Activated naive CD8-positive, alpha-beta T cell treated with anti-CD3 and anti-CD28 coated beads for 36 hours (primary cell): Measurements from ENCODE around the gene FOXRED2. TPM values are rescaled to one million over a fixed set of nuclear protein-coding genes. Genes with fewer than 3 reads are reported as not detected.
A peak's percentile ranks its signal among the peaks of the same experiment; 100 is the strongest.
"Not testable (repeated sequence)": the region's sequence is repeated elsewhere in the genome, so short reads cannot be mapped to it uniquely, and the experiment has no call there.

Experiments
- DNase-seq: peaks from one replicate; pipeline ENCODE4 v3.0.0; 2021
- H3K27ac Mint-ChIP-seq: one replicate; pipeline ENCODE4 v1.8.0; 2022; ENCODE audit warnings: mild to moderate bottlenecking, moderate library complexity, mixed read lengths
- H3K27me3 Mint-ChIP-seq: one replicate; pipeline ENCODE4 v1.8.0; 2022; ENCODE audit warnings: mild to moderate bottlenecking, mixed read lengths
- H3K36me3 Mint-ChIP-seq: one replicate; pipeline ENCODE4 v1.8.0; 2021; ENCODE audit warnings: mild to moderate bottlenecking, mixed read lengths
- H3K4me1 Mint-ChIP-seq: one replicate; pipeline ENCODE4 v1.8.0; 2021; ENCODE audit warnings: mixed read lengths
- H3K4me3 Mint-ChIP-seq: one replicate; pipeline ENCODE4 v1.8.0; 2022; ENCODE audit warnings: mild to moderate bottlenecking, moderate library complexity, mixed read lengths
- H3K9me3 Mint-ChIP-seq: one replicate; pipeline ENCODE4 v1.8.0; 2022; ENCODE audit warnings: mixed read lengths
- total RNA-seq, 2 experiments: library from RNA; stranded (reverse); gene quantifications; one replicate each; pipeline ENCODE4 v1.2.3, GENCODE V29; 2021

FOXRED2 gene
- total RNA-seq, 2 experiments from 2014 or later, result 26.0 to 28.4 TPM

- Mint-ChIP-seq H3K9me3 (no peaks in the 10 kb centered on the region), H3K27me3 (no peaks in the 10 kb centered on the region), H3K36me3 (peaks cover 12% of the 10 kb centered on the region), H3K4me3 (no peak overlapping the region), H3K4me1 (no peaks in the 10 kb centered on the region), H3K27ac (no peak overlapping the region)
- DNase-seq, result no peak
Measured at GRCh38 chr22:36532466-36532865, 25.6 kb upstream of the FOXRED2 start.

- Mint-ChIP-seq H3K4me1 (peaks cover 21% of the 10 kb centered on the region), H3K27ac (peak within 1 kb of the TSS; percentile 98), H3K9me3 (no peaks in the 10 kb centered on the region), H3K36me3 (peaks cover 42% of the 10 kb centered on the region), H3K27me3 (no peaks in the 10 kb centered on the region), H3K4me3 (peak within 1 kb of the TSS; percentile 91)
- peak; percentile 98 for DNase-seq
Measured at GRCh38 chr22:36528795-36529751, 22.2 kb upstream of the FOXRED2 start, which contains the start of gene EIF3D. EIF3D (minus strand) TSS chr22:36529166; CDS start chr22:36526121, 3,045 bp downstream.

GRCh38 chr22:36528341-36528740 is 21.5 kb upstream of the FOXRED2 start:
- Mint-ChIP-seq H3K4me1 (peaks cover 24% of the 10 kb centered on the region), H3K27ac (peak overlapping the region; percentile 98), H3K4me3 (peak overlapping the region; percentile 91), H3K36me3 (peaks cover 46% of the 10 kb centered on the region), H3K9me3 (no peaks in the 10 kb centered on the region), H3K27me3 (no peaks in the 10 kb centered on the region)
- no peak for DNase-seq

GRCh38 chr22:36522662-36523061 is 15.8 kb upstream of the FOXRED2 start:
- no peak for DNase-seq
- H3K4me3 Mint-ChIP-seq, result no peak overlapping the region
- H3K4me1 Mint-ChIP-seq, result peaks cover 29% of the 10 kb centered on the region
- no peaks in the 10 kb centered on the region for H3K9me3 Mint-ChIP-seq
- peaks cover 61% of the 10 kb centered on the region for H3K36me3 Mint-ChIP-seq
- no peak overlapping the region for H3K27ac Mint-ChIP-seq
- no peaks in the 10 kb centered on the region for H3K27me3 Mint-ChIP-seq

GRCh38 chr22:36520423-36520822 is 13.6 kb upstream of the FOXRED2 start:
- peaks cover 58% of the 10 kb centered on the region for H3K36me3 Mint-ChIP-seq
- H3K9me3 Mint-ChIP-seq, result no peaks in the 10 kb centered on the region
- H3K27me3 Mint-ChIP-seq, result no peaks in the 10 kb centered on the region
- peaks cover 12% of the 10 kb centered on the region for H3K4me1 Mint-ChIP-seq
- no peak overlapping the region for H3K4me3 Mint-ChIP-seq
- no peak overlapping the region for H3K27ac Mint-ChIP-seq
- no peak for DNase-seq

- H3K27ac Mint-ChIP-seq, H3K9me3 Mint-ChIP-seq, H3K27me3 Mint-ChIP-seq, H3K4me3 Mint-ChIP-seq, DNase-seq: not testable (repeated sequence)
- H3K36me3 Mint-ChIP-seq, result peaks cover 57% of the 10 kb centered on the region
- H3K4me1 Mint-ChIP-seq, result peaks cover 11% of the 10 kb centered on the region
Measured at GRCh38 chr22:36519906-36520305, 13.1 kb upstream of the FOXRED2 start.

- H3K36me3 Mint-ChIP-seq, result peaks cover 61% of the 10 kb centered on the region
Measured at GRCh38 chr22:36514766-36515165, 7.9 kb upstream of the FOXRED2 start.

GRCh38 chr22:36512991-36513390 is 6.2 kb upstream of the FOXRED2 start:
- DNase-seq, result no peak
- H3K27ac Mint-ChIP-seq, result no peak overlapping the region
- no peaks in the 10 kb centered on the region for H3K9me3 Mint-ChIP-seq
- no peaks in the 10 kb centered on the region for H3K27me3 Mint-ChIP-seq
- peaks cover 57% of the 10 kb centered on the region for H3K36me3 Mint-ChIP-seq
- no peak overlapping the region for H3K4me3 Mint-ChIP-seq
- H3K4me1 Mint-ChIP-seq, result peaks cover 6% of the 10 kb centered on the region

More at GRCh38 chr22:36514766-36515165, 7.9 kb upstream of the FOXRED2 start:
- peaks cover 5% of the 10 kb centered on the region for H3K4me1 Mint-ChIP-seq
- H3K27ac Mint-ChIP-seq, result no peak overlapping the region
- no peak for DNase-seq
- no peaks in the 10 kb centered on the region for H3K9me3 Mint-ChIP-seq
- no peak overlapping the region for H3K4me3 Mint-ChIP-seq
- H3K27me3 Mint-ChIP-seq, result no peaks in the 10 kb centered on the region

- H3K9me3 Mint-ChIP-seq, result peaks cover 2% of the 10 kb centered on the region
- DNase-seq, result no peak
- H3K27ac Mint-ChIP-seq, result no peak overlapping the region
- no peaks in the 10 kb centered on the region for H3K27me3 Mint-ChIP-seq
- peaks cover 58% of the 10 kb centered on the region for H3K36me3 Mint-ChIP-seq
- peaks cover 10% of the 10 kb centered on the region for H3K4me1 Mint-ChIP-seq
- no peak overlapping the region for H3K4me3 Mint-ChIP-seq
Measured at GRCh38 chr22:36512333-36512732, 5.5 kb upstream of the FOXRED2 start.

GRCh38 chr22:36510966-36511881 is 4.4 kb upstream of the FOXRED2 start:
- peak; percentile 43 for DNase-seq
- Mint-ChIP-seq H3K9me3 (peaks cover 3% of the 10 kb centered on the region), H3K36me3 (peaks cover 49% of the 10 kb centered on the region), H3K4me3 (no peak overlapping the region), H3K27ac (peak overlapping the region; percentile 76), H3K4me1 (peaks cover 10% of the 10 kb centered on the region), H3K27me3 (no peaks in the 10 kb centered on the region)

GRCh38 chr22:36510384-36510783 is 3.5 kb upstream of the FOXRED2 start:
- Mint-ChIP-seq H3K27me3 (no peaks in the 10 kb centered on the region), H3K27ac (peak overlapping the region; percentile 42), H3K9me3 (peaks cover 3% of the 10 kb centered on the region), H3K4me1 (peaks cover 14% of the 10 kb centered on the region), H3K36me3 (peaks cover 48% of the 10 kb centered on the region), H3K4me3 (no peak overlapping the region)
- DNase-seq, result no peak

GRCh38 chr22:36507518-36508010 is 724 bp upstream of the FOXRED2 start:
- peak overlapping the region; percentile 81 for H3K27ac Mint-ChIP-seq
- peaks cover 38% of the 10 kb centered on the region for H3K36me3 Mint-ChIP-seq

GRCh38 chr22:36505998-36506635 is 723 bp downstream of the FOXRED2 start:
- Mint-ChIP-seq H3K27me3 (no peaks in the 10 kb centered on the region), H3K9me3 (peaks cover 3% of the 10 kb centered on the region), H3K36me3 (peaks cover 30% of the 10 kb centered on the region), H3K27ac (peak overlapping the region; percentile 34), H3K4me1 (peaks cover 20% of the 10 kb centered on the region), H3K4me3 (peak overlapping the region; percentile 79)
- DNase-seq, result no peak

More at GRCh38 chr22:36507518-36508010, 724 bp upstream of the FOXRED2 start:
- H3K9me3 Mint-ChIP-seq, result peaks cover 3% of the 10 kb centered on the region
- H3K4me3 Mint-ChIP-seq, result peak overlapping the region; percentile 79
- H3K4me1 Mint-ChIP-seq, result peaks cover 21% of the 10 kb centered on the region
- H3K27me3 Mint-ChIP-seq, result no peaks in the 10 kb centered on the region
- no peak for DNase-seq

- peaks cover 26% of the 10 kb centered on the region for H3K36me3 Mint-ChIP-seq
- peaks cover 7% of the 10 kb centered on the region for H3K4me1 Mint-ChIP-seq
- no peaks in the 10 kb centered on the region for H3K27me3 Mint-ChIP-seq
- DNase-seq, result no peak
- H3K4me3 Mint-ChIP-seq, result no peak overlapping the region
- no peaks in the 10 kb centered on the region for H3K9me3 Mint-ChIP-seq
- H3K27ac Mint-ChIP-seq, result no peak overlapping the region
Measured at GRCh38 chr22:36497910-36498665, 8.8 kb downstream of the FOXRED2 start.
